Neural progenitor cell (in vitro differentiated cells): ENCODE data around the gene METTL21C. TPM values are rescaled to one million over a fixed set of nuclear protein-coding genes. Genes with fewer than 3 reads are reported as not detected.

Experiments
- DNase-seq: peaks from one replicate; pipeline ENCODE4 v3.0.0-alpha.2; 2016; ENCODE audit warnings: low spot score
- H2AFZ ChIP-seq: fragments of 200-600 bp; sonication (generic); replicated peaks from 2 replicates; pipeline ENCODE4 v1.6.1; 2016; ENCODE audit warnings: antibody characterized with exemption
- H3F3A ChIP-seq: fragments of 200-600 bp; sonication (generic); 2 replicates; pipeline ENCODE4 v1.6.1; 2016; ENCODE audit warnings: antibody characterized with exemption, low read depth
- H3K27ac ChIP-seq: fragments of 200-600 bp; sonication (generic); 2 replicates; pipeline ENCODE4 v1.5.1; 2016; ENCODE audit warnings: mild to moderate bottlenecking
- H3K27me3 ChIP-seq: fragments of 200-600 bp; sonication (generic); 2 replicates; pipeline ENCODE4 v1.6.1; 2016; ENCODE audit warnings: mild to moderate bottlenecking, moderate library complexity
- H3K36me3 ChIP-seq: fragments of 200-600 bp; sonication (generic); 2 replicates; pipeline ENCODE4 v1.5.1; 2016
- H3K4me1 ChIP-seq: fragments of 200-600 bp; sonication (generic); 2 replicates; pipeline ENCODE4 v1.6.1; 2016; ENCODE audit warnings: mixed run types
- H3K4me2 ChIP-seq: fragments of 200-600 bp; sonication (generic); 2 replicates; pipeline ENCODE4 v1.6.1; 2016
- H3K4me3 ChIP-seq: fragments of 200-600 bp; sonication (generic); 2 replicates; pipeline ENCODE4 v1.5.1; 2016
- H3K79me2 ChIP-seq: fragments of 200-600 bp; sonication (generic); 2 replicates; pipeline ENCODE4 v1.6.1; 2016; ENCODE audit warnings: low read depth
- H3K9ac ChIP-seq: fragments of 200-600 bp; sonication (generic); 2 replicates; pipeline ENCODE4 v1.6.1; 2016
- H3K9me3 ChIP-seq: fragments of 200-600 bp; sonication (generic); 2 replicates; pipeline ENCODE4 v1.5.1; 2016; ENCODE audit warnings: low read depth
- H4K20me1 ChIP-seq: fragments of 200-600 bp; sonication (generic); 2 replicates; pipeline ENCODE4 v1.6.1; 2016; ENCODE audit warnings: low read depth
- H3K27ac Mint-ChIP-seq: 3 replicates; pipeline ENCODE4 v1.8.0; 2021; ENCODE audit warnings: mixed read lengths
- H3K27me3 Mint-ChIP-seq: 2 replicates; pipeline ENCODE4 v1.8.0; 2022; ENCODE audit warnings: low read depth, mild to moderate bottlenecking, inconsistent platforms, moderate library complexity, mixed read lengths; ENCODE audit not compliant: insufficient read depth
- H3K36me3 Mint-ChIP-seq: 3 replicates; pipeline ENCODE4 v1.8.0; 2021; ENCODE audit warnings: mixed read lengths
- H3K4me1 Mint-ChIP-seq: 3 replicates; pipeline ENCODE4 v1.8.0; 2021; ENCODE audit warnings: mixed read lengths
- H3K4me3 Mint-ChIP-seq: 3 replicates; pipeline ENCODE4 v1.8.0; 2021; ENCODE audit warnings: mild to moderate bottlenecking, moderate library complexity, mixed read lengths
- H3K9me3 Mint-ChIP-seq: 3 replicates; pipeline ENCODE4 v1.8.0; 2020; ENCODE audit warnings: mixed read lengths
- EZH2 ChIP-seq: fragments of 200-600 bp; sonication (generic); IDR thresholded peaks from 2 replicates; pipeline ENCODE4 v1.6.1; 2017; ENCODE audit warnings: antibody characterized with exemption, mild to moderate bottlenecking, moderate library complexity
- EZH2phosphoT487 ChIP-seq: fragments of 200-600 bp; sonication (generic); IDR thresholded peaks from 2 replicates; pipeline ENCODE4 v1.6.1; 2017; ENCODE audit warnings: antibody characterized with exemption
- total RNA-seq: library from RNA; depleted of rRNA; stranded (reverse); fragments of >200 nt; gene quantifications from 2 replicates; pipeline ENCODE4 v1.2.3, GENCODE V29; 2015; ENCODE audit warnings: low replicate concordance
- TF ChIP-seq, protein P1 (sequence below): fragments of 200-600 bp; sonication (generic); IDR thresholded peaks from 2 replicates; pipeline ENCODE4 v1.5.1; 2017; ENCODE audit warnings: antibody characterized with exemption, mild to moderate bottlenecking

Gene METTL21C
- total RNA-seq, 1 donor from 2014 or later: not detected

DNA sequence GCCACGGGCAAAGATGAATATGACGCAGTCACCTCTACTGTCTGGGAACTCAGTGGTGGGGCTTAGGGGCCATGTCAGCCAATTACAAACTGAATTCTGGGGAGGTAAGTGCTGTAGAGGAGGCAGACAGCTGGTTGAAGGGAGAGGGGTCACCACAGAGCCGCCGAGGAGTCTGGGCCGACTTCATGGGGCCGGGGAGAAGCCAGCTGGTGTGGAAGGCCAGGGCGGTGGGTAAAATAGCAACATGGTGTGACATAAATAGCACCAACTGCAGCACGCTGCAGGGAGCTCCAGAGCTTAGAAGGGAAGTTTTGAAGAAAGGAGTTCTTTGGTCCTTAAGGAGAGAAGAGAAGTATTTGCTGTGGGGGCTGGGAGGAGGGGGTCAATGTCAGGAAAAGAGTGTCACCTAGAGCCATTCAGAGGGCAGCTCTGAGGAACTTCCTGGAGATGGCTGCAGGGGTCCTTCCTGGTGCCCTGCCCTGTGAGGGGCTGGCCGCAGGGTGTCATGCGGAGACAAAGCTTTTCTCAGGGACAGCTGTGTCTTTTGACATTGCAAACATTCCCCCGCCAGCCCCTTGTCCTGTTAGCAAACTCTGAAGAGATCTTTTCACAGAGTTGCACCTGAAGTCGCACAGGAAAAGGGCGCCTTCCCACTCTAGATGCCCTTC lies 6.4 kb downstream of the METTL21C start:
- Mint-ChIP-seq H3K4me3 (no peak overlapping the region), H3K9me3 (no peaks in the 10 kb centered on the region), H3K4me1 (peaks cover 13% of the 10 kb centered on the region), H3K27ac (peak overlapping the region; percentile 7), H3K27me3 (no peaks in the 10 kb centered on the region), H3K36me3 (no peaks in the 10 kb centered on the region)
- Histone ChIP-seq H3K9ac (no peak overlapping the region), H3K4me3 (no peak overlapping the region), H3K36me3 (no peaks in the 10 kb centered on the region), H3K4me1 (peaks cover 43% of the 10 kb centered on the region), H3K9me3 (no peaks in the 10 kb centered on the region), H3K79me2 (no peaks in the 10 kb centered on the region), H3K4me2 (no peak overlapping the region), H3K27ac (no peak overlapping the region), H3K27me3 (no peaks in the 10 kb centered on the region), H2AFZ (no peak overlapping the region), H4K20me1 (no peaks in the 10 kb centered on the region), H3F3A (peaks cover 22% of the 10 kb centered on the region)
- TF ChIP-seq EZH2 (no peak), EZH2phosphoT487 (no peak)
- TF ChIP-seq, protein P1, sequence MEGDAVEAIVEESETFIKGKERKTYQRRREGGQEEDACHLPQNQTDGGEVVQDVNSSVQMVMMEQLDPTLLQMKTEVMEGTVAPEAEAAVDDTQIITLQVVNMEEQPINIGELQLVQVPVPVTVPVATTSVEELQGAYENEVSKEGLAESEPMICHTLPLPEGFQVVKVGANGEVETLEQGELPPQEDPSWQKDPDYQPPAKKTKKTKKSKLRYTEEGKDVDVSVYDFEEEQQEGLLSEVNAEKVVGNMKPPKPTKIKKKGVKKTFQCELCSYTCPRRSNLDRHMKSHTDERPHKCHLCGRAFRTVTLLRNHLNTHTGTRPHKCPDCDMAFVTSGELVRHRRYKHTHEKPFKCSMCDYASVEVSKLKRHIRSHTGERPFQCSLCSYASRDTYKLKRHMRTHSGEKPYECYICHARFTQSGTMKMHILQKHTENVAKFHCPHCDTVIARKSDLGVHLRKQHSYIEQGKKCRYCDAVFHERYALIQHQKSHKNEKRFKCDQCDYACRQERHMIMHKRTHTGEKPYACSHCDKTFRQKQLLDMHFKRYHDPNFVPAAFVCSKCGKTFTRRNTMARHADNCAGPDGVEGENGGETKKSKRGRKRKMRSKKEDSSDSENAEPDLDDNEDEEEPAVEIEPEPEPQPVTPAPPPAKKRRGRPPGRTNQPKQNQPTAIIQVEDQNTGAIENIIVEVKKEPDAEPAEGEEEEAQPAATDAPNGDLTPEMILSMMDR: no peak
- DNase-seq: peak; percentile 23

- Histone ChIP-seq H3K9ac (no peak overlapping the region), H3K4me1 (peaks cover 40% of the 10 kb centered on the region), H3K4me3 (no peak overlapping the region), H3K79me2 (no peaks in the 10 kb centered on the region), H3K27ac (peak overlapping the region; percentile 86), H4K20me1 (no peaks in the 10 kb centered on the region), H3F3A (peaks cover 22% of the 10 kb centered on the region), H3K9me3 (no peaks in the 10 kb centered on the region), H3K27me3 (no peaks in the 10 kb centered on the region), H2AFZ (no peak overlapping the region), H3K4me2 (peak overlapping the region; percentile 20), H3K36me3 (no peaks in the 10 kb centered on the region)
- no peak overlapping the region for H3K27ac Mint-ChIP-seq
- TF ChIP-seq EZH2 (no peak), EZH2phosphoT487 (no peak)
- TF ChIP-seq, protein P1: no peak
- peaks cover 13% of the 10 kb centered on the region for H3K4me1 Mint-ChIP-seq
- DNase-seq: peak; percentile 34
- no peak overlapping the region for H3K4me3 Mint-ChIP-seq
- H3K36me3 Mint-ChIP-seq: no peaks in the 10 kb centered on the region
- H3K27me3 Mint-ChIP-seq: peaks cover 2% of the 10 kb centered on the region
- no peaks in the 10 kb centered on the region for H3K9me3 Mint-ChIP-seq
Measured at GRCh38 chr13:102687520-102687919, 7.3 kb downstream of the METTL21C start.

DNA sequence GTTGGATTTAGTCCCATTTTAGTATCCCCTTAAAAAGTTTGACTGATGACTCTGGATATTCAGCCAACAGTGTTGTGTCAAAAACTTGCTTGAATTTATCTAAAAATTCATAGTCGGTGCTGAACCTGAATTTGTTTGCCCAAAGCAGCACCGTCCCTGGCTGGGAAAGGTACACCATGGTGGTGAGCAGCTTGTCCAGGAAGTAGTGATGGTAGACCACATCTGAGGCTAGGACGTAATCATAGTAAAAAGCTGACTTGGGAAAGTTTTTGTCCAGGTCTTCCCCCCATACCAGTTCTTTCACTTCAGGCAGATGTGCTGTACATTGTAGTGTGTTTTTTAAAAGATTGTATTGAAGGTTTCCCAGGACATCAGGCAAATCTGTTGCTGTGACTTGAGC lies 8.8 kb downstream of the METTL21C start:
- H3K4me3 ChIP-seq: no peak overlapping the region
- H4K20me1 ChIP-seq: no peaks in the 10 kb centered on the region
- H3K27ac Mint-ChIP-seq: no peak overlapping the region
- H3K79me2 ChIP-seq: no peaks in the 10 kb centered on the region
- H3K36me3 ChIP-seq: no peaks in the 10 kb centered on the region
- no peaks in the 10 kb centered on the region for H3K27me3 ChIP-seq
- peaks cover 13% of the 10 kb centered on the region for H3K4me1 Mint-ChIP-seq
- no peak overlapping the region for H3K4me3 Mint-ChIP-seq
- H3K27ac ChIP-seq: no peak overlapping the region
- H3K9me3 Mint-ChIP-seq: no peaks in the 10 kb centered on the region
- H3K4me1 ChIP-seq: peaks cover 29% of the 10 kb centered on the region
- peaks cover 2% of the 10 kb centered on the region for H3K36me3 Mint-ChIP-seq
- TF ChIP-seq EZH2phosphoT487: no peak
- DNase-seq: no peak
- no peaks in the 10 kb centered on the region for H3K9me3 ChIP-seq
- peak overlapping the region; percentile 20 for H3K4me2 ChIP-seq
- no peak overlapping the region for H2AFZ ChIP-seq
- peaks cover 2% of the 10 kb centered on the region for H3K27me3 Mint-ChIP-seq
- peaks cover 17% of the 10 kb centered on the region for H3F3A ChIP-seq
- H3K9ac ChIP-seq: no peak overlapping the region

DNA sequence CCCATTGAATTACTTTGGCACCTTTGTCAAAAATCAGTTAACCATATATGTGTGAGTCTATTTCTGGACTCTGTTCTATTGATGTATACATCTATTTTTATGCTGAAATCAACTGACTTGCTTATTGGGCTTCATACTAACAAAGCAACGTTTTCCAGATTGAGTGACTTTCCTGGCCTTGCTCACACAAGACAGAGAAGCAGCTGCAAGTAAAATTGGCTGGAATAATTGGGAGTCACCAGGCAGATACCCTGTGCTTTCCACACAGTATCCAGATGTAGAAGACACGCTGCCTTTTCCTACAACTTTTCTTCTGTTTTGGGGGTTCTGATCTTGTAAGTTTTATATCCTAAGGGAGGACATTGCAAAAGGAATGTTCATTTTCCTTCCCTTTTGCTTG lies 11.2 kb downstream of the METTL21C start:
- no peaks in the 10 kb centered on the region for H3K9me3 Mint-ChIP-seq
- peaks cover 28% of the 10 kb centered on the region for H3K4me1 ChIP-seq
- H2AFZ ChIP-seq: no peak overlapping the region
- no peaks in the 10 kb centered on the region for H3K79me2 ChIP-seq
- no peak overlapping the region for H3K27ac Mint-ChIP-seq
- H3K4me3 Mint-ChIP-seq: no peak overlapping the region
- no peaks in the 10 kb centered on the region for H4K20me1 ChIP-seq
- H3K27me3 ChIP-seq: no peaks in the 10 kb centered on the region
- H3K4me3 ChIP-seq: no peak overlapping the region
- peaks cover 5% of the 10 kb centered on the region for H3K36me3 Mint-ChIP-seq
- H3K4me2 ChIP-seq: no peak overlapping the region
- no peak for DNase-seq
- no peak overlapping the region for H3K27ac ChIP-seq
- no peak overlapping the region for H3K9ac ChIP-seq
- peaks cover 2% of the 10 kb centered on the region for H3K27me3 Mint-ChIP-seq
- peaks cover 20% of the 10 kb centered on the region for H3F3A ChIP-seq
- no peaks in the 10 kb centered on the region for H3K36me3 ChIP-seq
- peaks cover 13% of the 10 kb centered on the region for H3K4me1 Mint-ChIP-seq
- H3K9me3 ChIP-seq: no peaks in the 10 kb centered on the region
- TF ChIP-seq, protein P1: no peak
